ENCODE results near the gene STRN3. TPM values are rescaled to one million over a fixed set of nuclear protein-coding genes. Genes with fewer than 3 reads are reported as not detected.

The STRN3 gene
- total RNA-seq, 1 experiment from 2014 or later = 44.2 TPM

DNA sequence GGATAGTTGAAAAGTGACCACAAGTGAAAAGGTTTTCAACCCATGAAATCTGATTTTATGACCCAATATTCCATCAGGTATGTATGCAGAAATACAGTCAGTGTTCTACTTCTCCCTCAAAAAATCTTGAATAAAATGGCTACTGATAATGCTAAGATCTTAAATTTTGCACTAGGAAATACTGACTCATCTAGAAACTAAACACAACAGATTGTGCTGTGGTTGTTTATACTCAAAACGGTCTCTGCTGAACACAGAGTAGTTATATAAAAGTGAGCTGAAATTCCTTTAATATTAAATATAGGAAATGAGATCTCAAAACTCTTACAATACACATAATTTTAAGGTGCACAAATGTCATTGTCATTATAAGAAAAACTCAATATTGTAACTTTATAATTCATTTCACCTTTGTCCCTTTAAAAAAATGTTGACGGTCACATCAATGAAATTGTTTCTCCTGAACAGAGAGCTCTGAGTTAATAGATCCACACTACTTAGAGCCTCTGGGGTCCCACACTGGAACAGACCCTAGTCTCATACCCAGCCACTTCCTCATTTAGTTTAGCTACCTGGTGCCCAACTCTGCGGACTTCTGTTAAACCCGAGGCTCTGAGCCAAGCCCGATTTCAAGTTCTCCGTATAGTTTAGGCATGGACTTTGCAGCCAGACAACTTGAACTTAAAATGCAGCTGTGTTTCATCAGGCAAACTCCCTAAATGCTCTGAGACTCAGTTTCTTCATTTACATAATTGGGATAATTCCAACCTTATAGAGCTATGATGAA is 142.5 kb downstream of the STRN3 start:
- intact Hi-C loops (cut with micrococcal nuclease; ENCODE audit: unreplicated experiment) = loop anchor here (10.0 kb wide), 1 partner anchor 201 kb away; no protein-coding TSS in a partner anchor
- ChIA-PET CTCF (no interaction called here), POLR2A (ENCODE audit: low non-redundant PET) (no interaction called here)
- Histone ChIP-seq H3K4me1 (ENCODE audit: insufficient read depth, low read length, poor library complexity, severe bottlenecking) (no peaks in the 10 kb centered on the region), H3K27ac (ENCODE audit: low read depth, low read length, poor library complexity, severe bottlenecking) (no peak overlapping the region), H3K9me3 (ENCODE audit: low read depth, low read length, poor library complexity, severe bottlenecking) (no peaks in the 10 kb centered on the region), H3K4me3 (ENCODE audit: low read depth, low read length, poor library complexity, severe bottlenecking) (no peak overlapping the region), H3K27me3 (replicated peaks; ENCODE audit: insufficient read depth, low read depth, low read length, poor library complexity) (no peaks in the 10 kb centered on the region), H3K36me3 (ENCODE audit: insufficient read depth, low read length, poor library complexity, severe bottlenecking) (peaks cover 44% of the 10 kb centered on the region)
- DNase-seq (ENCODE audit: low spot score) = no peak
- BruUV-seq (replicated peaks) = no TSS peak
- TF ChIP-seq EZH2 (IDR thresholded peaks at IDR 0.05; ENCODE audit: borderline replicate concordance, low read depth, low read length, poor library complexity, severe bottlenecking) = no peak

DNA sequence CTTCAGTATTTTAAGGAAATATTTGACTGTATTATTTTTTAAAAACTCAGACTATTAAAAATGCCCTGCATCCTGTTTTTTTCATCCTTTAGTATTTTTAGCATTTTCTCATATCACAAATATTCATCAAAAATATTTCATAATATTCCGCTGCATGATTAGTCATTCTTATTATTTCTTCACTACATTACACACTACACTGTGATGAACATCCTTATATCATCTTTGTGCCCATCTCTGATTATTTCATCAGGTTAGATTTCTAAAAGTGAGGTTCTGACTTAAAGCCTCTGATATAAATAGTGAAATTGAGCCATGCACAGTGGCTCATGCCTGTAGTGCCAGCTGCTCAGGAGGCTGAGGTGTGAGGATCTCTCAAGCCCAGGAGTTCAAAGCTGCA is 143.7 kb downstream of the STRN3 start:
- H3K27me3 ChIP-seq (replicated peaks; ENCODE audit: insufficient read depth, low read depth, low read length, poor library complexity) = no peaks in the 10 kb centered on the region
- no TSS peak for BruUV-seq (replicated peaks)
- no peak overlapping the region for H3K27ac ChIP-seq (ENCODE audit: low read depth, low read length, poor library complexity, severe bottlenecking)
- H3K9me3 ChIP-seq (ENCODE audit: low read depth, low read length, poor library complexity, severe bottlenecking) = no peaks in the 10 kb centered on the region
- DNase-seq (ENCODE audit: low spot score) = no peak
- no peaks in the 10 kb centered on the region for H3K4me1 ChIP-seq (ENCODE audit: insufficient read depth, low read length, poor library complexity, severe bottlenecking)
- POLR2A ChIA-PET (ENCODE audit: low non-redundant PET) = no interaction called here
- no peak for TF ChIP-seq EZH2 (IDR thresholded peaks at IDR 0.05; ENCODE audit: borderline replicate concordance, low read depth, low read length, poor library complexity, severe bottlenecking)
- TF ChIP-seq, protein P1, sequence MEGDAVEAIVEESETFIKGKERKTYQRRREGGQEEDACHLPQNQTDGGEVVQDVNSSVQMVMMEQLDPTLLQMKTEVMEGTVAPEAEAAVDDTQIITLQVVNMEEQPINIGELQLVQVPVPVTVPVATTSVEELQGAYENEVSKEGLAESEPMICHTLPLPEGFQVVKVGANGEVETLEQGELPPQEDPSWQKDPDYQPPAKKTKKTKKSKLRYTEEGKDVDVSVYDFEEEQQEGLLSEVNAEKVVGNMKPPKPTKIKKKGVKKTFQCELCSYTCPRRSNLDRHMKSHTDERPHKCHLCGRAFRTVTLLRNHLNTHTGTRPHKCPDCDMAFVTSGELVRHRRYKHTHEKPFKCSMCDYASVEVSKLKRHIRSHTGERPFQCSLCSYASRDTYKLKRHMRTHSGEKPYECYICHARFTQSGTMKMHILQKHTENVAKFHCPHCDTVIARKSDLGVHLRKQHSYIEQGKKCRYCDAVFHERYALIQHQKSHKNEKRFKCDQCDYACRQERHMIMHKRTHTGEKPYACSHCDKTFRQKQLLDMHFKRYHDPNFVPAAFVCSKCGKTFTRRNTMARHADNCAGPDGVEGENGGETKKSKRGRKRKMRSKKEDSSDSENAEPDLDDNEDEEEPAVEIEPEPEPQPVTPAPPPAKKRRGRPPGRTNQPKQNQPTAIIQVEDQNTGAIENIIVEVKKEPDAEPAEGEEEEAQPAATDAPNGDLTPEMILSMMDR (conservative IDR thresholded peaks at IDR 0.05; ENCODE audit: low read depth, low read length) = no peak
- peaks cover 52% of the 10 kb centered on the region for H3K36me3 ChIP-seq (ENCODE audit: insufficient read depth, low read length, poor library complexity, severe bottlenecking)
- H3K4me3 ChIP-seq (ENCODE audit: low read depth, low read length, poor library complexity, severe bottlenecking) = no peak overlapping the region
- CTCF ChIA-PET = no interaction called here
- intact Hi-C loops (cut with micrococcal nuclease; ENCODE audit: unreplicated experiment) = loop anchor here (10.0 kb wide), 1 partner anchor 202 kb away; no protein-coding TSS in a partner anchor

DNA sequence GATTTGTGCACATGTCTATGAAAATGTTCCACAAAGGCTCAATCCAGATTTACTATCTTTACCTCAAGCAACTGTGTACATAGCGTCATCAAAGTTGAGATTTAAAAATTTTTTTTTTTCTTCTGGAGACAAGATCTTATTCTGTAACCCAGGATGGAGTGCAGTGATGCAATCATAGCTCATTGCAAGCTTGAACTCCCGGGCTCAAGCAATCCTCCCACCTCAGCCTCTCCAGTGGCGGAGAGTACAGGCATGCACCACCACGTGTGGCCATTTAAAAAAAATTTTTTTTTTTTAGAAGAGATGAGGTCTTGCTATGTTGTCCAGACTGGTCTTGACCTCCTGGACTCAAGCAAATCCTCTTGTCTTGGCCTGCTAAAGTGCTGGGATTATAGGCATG is 149.5 kb downstream of the STRN3 start:
- Histone ChIP-seq H3K36me3 (ENCODE audit: insufficient read depth, low read length, poor library complexity, severe bottlenecking) (peaks cover 32% of the 10 kb centered on the region), H3K9me3 (ENCODE audit: low read depth, low read length, poor library complexity, severe bottlenecking) (no peaks in the 10 kb centered on the region), H3K27ac (ENCODE audit: low read depth, low read length, poor library complexity, severe bottlenecking) (no peak overlapping the region), H3K4me1 (ENCODE audit: insufficient read depth, low read length, poor library complexity, severe bottlenecking) (peaks cover 10% of the 10 kb centered on the region), H3K27me3 (replicated peaks; ENCODE audit: insufficient read depth, low read depth, low read length, poor library complexity) (no peaks in the 10 kb centered on the region), H3K4me3 (ENCODE audit: low read depth, low read length, poor library complexity, severe bottlenecking) (no peak overlapping the region)
- ChIA-PET POLR2A (ENCODE audit: low non-redundant PET) (interaction anchor here (0.7 kb wide), 1 partner anchor 27 kb away, joined by 3 read pairs; no protein-coding TSS in a partner anchor), CTCF (no interaction called here)
- BruUV-seq (replicated peaks) = no TSS peak
- intact Hi-C loops (cut with micrococcal nuclease; ENCODE audit: unreplicated experiment) = no loop called here
- DNase-seq (ENCODE audit: low spot score) = peak; percentile 20
- TF ChIP-seq EZH2 (IDR thresholded peaks at IDR 0.05; ENCODE audit: borderline replicate concordance, low read depth, low read length, poor library complexity, severe bottlenecking) = no peak
- TF ChIP-seq, protein P1 (conservative IDR thresholded peaks at IDR 0.05; ENCODE audit: low read depth, low read length) = no peak

DNA sequence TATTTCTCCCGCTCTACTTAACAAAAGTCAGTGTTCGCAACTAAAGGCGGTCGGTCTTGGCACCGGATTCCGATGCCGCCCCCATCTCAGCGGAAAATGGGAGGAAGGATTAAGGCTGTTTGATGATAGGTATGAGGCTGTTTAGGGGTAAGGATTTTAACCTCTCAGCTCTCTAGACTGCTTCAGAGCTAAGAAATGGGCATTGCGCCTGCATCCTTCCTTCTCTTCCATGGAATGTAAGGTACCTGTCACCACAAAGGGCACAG is 150.5 kb downstream of the STRN3 start:
- ChIA-PET POLR2A (ENCODE audit: low non-redundant PET) (no interaction called here), CTCF (no interaction called here)
- intact Hi-C loops (cut with micrococcal nuclease; ENCODE audit: unreplicated experiment) = no loop called here
- Histone ChIP-seq H3K9me3 (ENCODE audit: low read depth, low read length, poor library complexity, severe bottlenecking) (no peaks in the 10 kb centered on the region), H3K4me1 (ENCODE audit: insufficient read depth, low read length, poor library complexity, severe bottlenecking) (peaks cover 10% of the 10 kb centered on the region), H3K27ac (ENCODE audit: low read depth, low read length, poor library complexity, severe bottlenecking) (no peak overlapping the region), H3K27me3 (replicated peaks; ENCODE audit: insufficient read depth, low read depth, low read length, poor library complexity) (no peaks in the 10 kb centered on the region), H3K36me3 (ENCODE audit: insufficient read depth, low read length, poor library complexity, severe bottlenecking) (peaks cover 28% of the 10 kb centered on the region), H3K4me3 (ENCODE audit: low read depth, low read length, poor library complexity, severe bottlenecking) (peak overlapping the region; percentile 79)
- no TSS peak for BruUV-seq (replicated peaks)
- DNase-seq (ENCODE audit: low spot score) = no peak
- TF ChIP-seq EZH2 (IDR thresholded peaks at IDR 0.05; ENCODE audit: borderline replicate concordance, low read depth, low read length, poor library complexity, severe bottlenecking) = no peak
- TF ChIP-seq, protein P1 (conservative IDR thresholded peaks at IDR 0.05; ENCODE audit: low read depth, low read length) = no peak
